Inflammatory macrophage treated with lipopolysaccharide for 4 hours (primary cell): ENCODE measurements around the gene POU2AF3.
"Not testable (repeated sequence)": the region's sequence is repeated elsewhere in the genome, so short reads cannot be mapped to it uniquely, and the experiment has no call there.

Experiments
- DNase-seq: peaks from one replicate; pipeline ENCODE4 v3.0.0-alpha.2; 2020

Gene POU2AF3

DNA sequence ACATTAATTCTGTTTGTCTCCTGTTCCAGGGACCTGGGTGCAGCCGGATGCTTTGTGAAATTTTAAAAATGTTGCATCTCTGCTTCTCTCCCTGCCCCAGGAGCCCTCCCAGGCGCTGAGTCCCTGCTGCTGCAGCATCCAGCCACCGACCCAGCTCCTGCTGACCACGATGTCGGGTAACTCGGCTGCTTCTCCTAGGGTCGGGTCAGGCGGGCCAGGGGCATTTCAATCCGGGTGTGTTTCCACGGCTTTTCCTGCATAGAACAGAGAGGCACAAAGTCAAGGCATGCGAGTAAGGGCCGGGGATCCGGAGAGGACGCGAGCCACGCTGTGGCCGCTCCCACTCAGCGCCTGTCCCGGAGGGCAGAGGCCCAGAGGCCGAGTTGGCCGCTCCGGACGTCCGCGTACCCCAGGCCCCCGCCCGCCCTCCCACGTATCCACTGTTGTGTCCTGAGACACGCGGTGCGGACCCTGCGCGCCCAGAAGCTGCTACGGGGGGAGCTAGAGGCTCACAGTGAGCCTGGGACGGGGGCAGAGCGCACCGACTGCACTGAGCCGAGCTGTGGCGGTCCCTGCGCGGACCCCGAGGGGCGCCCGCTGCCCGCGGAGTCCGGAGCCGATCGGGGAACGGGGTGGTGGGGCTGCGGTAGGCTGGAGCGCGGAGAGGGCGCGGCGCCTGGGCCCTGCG, at the start of gene POU2AF3:
TSS of gene POU2AF3 (plus strand) at position 134 of the 688 bp plus-strand sequence. CDS start at position 170, 36 bp downstream.
- DNase-seq: no peak

- no peak for DNase-seq
Measured at GRCh38 chr11:111250936-111251335, 47.4 kb upstream of the POU2AF3 start.

DNA sequence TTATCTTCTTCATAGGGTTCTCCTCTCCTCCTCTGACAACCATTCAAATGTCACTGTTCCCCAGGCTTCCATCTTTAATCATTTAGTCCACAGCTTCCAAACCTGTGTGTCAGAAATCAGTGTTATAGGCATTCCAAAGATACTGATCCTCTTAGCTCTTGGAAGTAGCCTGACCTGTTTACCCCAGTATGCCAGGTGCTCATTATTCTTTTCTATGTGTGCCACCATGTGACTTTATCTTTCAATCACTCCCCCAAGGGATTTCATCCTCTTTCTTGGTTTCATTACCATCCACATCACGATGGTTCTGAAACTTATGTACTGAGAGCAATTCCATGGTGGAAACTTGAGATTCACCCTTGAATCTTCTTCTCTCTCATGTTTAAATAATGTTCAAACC, 45.2 kb upstream of the POU2AF3 start:
- DNase-seq: no peak

GRCh38 chr11:111253630-111254029, 44.7 kb upstream of the POU2AF3 start:
- DNase-seq: no peak

DNA sequence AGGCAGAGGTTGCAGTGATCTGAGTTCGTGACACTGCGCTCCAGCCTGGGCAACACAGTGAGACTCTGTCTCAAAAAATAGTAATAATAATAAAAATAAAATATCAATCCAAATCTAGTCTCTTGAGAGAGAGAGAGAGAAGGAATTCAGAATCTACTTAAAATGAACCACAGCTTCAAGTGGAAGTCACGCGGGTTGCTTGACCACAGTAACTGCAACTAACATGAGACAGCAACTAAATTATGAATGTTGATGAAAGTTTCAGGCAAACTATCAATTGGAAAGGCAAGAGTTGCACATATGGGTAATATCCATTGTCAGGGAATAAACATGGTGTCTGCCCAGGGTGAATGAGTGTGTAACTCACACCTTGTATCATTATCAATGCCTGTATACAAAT, 40.3 kb upstream of the POU2AF3 start:
- no peak for DNase-seq

GRCh38 chr11:111259896-111260295, 38.5 kb upstream of the POU2AF3 start:
- DNase-seq: no peak

GRCh38 chr11:111260811-111261210, 37.5 kb upstream of the POU2AF3 start:
- no peak for DNase-seq

DNA sequence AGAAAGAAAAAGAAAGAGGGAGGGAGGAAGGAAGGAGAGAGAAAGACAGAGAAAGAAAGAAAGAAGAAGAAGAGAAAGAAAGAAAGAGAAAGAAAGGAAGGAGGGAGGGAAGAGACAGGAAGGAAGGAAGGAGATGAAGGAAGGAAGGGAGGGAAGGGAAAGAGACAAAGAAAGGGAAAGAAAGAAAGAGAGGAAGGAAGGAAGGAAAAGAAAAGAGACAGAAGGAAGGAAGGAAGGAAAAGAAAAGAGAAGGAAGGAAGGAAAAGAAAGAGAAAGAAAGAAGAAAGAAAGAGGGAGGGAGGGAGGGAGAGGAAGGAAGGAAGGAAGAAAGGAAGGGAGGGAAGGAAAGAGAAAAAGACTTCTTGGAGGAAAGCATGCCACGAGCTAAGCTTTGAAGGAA, 33.7 kb upstream of the POU2AF3 start:
- no peak for DNase-seq

DNA sequence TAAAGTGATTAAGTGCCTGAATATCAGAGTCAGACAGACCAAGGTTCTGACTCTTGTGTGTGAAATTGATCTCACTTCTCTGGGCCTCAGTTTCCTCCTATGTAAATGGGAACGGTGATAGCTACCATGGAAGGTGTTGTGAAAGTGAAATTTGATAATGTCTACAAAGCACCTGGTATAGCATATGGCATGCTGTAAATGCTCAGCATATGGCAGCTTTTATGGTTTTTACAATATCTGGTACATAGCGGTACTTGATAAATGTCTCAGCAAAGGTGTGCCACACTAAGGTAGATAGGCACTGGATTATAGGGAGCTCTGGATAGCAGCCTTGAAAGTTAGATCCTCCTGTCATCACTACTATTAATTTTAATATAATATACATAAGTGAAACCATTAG, 32.9 kb upstream of the POU2AF3 start:
- no peak for DNase-seq

DNA sequence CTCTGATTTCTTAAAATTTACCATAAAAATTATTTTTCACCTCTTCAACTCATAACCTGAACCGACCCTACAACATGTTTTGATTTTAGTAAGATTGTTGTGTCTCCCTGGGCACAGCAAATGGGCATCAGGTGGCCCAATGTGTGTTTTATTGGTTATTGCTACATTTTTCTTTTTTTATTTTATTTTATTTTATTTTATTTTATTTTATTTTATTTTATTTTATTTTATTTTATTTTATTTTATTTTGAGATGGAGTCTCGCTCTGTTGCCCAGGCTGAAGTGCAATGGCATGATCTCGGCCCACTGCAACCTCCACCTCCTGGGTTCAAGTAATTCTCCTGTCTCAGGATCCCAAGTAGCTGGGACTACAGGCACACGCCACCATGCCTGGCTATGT, 30.0 kb upstream of the POU2AF3 start:
- not testable (repeated sequence) for DNase-seq

DNA sequence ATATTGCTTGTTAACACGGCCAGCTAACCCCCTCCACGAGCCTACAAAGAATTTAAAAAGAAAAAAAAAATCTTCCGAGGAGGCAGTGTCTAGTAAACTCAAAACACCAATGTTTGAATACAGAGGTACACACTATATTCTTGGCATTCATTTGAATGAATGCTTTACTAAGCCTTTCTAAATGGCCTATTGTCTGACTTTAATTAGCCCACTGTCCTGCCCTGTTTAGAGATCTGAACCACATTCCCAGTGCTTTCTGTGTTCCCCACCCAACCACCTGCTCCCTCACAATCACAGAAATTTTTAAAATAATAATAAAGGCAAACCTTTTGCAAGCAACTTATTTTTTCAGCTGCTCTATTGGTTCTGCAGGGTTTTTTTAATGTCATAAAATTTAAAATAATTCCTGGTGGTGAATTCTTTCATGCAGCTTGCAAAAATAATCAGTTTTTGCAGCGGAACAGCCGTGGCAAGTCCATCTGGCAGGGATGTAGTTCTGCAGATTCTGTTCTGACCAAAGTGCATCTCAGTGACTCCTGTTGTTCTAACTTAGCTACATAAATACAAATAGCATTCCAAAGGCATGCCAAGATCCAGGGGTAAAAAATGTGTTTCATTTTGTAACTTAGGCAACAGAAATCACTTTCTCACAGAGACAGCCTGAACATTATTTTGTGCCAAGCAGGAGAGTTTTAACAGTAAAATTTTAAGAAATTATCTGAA, 29.0 kb upstream of the POU2AF3 start:
- no peak for DNase-seq

- DNase-seq: no peak
Measured at GRCh38 chr11:111272420-111272819, 25.9 kb upstream of the POU2AF3 start.

DNA sequence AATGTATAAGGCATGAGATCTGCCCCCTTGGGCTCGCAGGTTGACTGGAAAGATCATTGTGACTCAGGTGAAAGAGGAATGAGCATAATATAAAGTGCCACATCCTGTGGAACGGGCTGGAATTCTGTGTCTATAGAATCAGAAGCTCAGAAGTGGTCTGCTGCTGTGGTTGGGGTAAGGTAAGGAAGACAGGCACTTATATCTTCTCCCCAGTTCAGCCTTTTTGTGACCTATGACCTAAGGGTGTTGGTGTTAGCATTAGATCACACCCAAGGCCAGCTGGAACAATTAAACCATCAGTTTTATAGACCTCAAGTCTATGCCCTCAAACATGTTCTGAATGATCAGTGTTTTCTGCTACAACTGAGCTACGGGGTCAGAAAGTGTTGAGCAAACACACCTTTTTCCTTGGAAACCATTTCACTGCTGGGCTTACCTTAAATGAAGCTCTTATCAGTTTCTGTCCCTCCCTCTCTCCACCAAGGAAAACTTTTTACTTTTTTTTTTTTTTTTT, 15.7 kb upstream of the POU2AF3 start:
- DNase-seq: no peak

DNA sequence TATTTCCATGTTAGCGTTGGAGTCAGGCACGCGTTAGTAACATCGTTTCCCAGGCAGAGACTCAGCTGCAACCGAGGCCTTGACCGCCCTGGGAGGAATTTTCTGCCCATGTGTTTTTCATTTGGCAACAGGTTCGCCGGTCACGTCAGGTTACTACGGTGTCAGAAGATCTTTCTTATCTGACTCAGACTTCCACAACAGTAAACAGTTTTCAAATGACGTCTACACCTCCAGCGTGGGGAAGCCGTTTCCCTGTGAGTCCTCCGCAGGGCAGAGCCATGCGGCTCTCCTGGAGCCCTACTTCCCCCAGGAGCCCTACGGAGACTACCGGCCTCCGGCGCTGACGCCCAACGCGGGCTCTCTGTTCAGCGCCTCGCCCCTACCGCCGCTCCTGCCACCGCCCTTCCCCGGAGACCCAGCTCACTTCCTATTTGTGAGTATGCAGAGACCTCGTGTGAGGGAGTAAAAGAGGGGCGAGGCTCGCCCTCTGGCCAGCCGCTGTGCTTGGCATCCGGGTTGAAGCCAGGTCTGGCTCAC, 14.3 kb upstream of the POU2AF3 start:
- DNase-seq: no peak

GRCh38 chr11:111285189-111286091, 12.9 kb upstream of the POU2AF3 start:
- no peak for DNase-seq

- DNase-seq: no peak
Measured at GRCh38 chr11:111291764-111292163, 6.6 kb upstream of the POU2AF3 start.

GRCh38 chr11:111292408-111292807, 5.9 kb upstream of the POU2AF3 start:
- not testable (repeated sequence) for DNase-seq

GRCh38 chr11:111296196-111296595, 2.1 kb upstream of the POU2AF3 start:
- no peak for DNase-seq

- DNase-seq: no peak
Measured at GRCh38 chr11:111297696-111298095, 650 bp upstream of the POU2AF3 start.

GRCh38 chr11:111299101-111300026, 1.0 kb downstream of the POU2AF3 start:
- DNase-seq: peak; percentile 4

- DNase-seq: no peak
Measured at GRCh38 chr11:111300569-111300968, 2.2 kb downstream of the POU2AF3 start.
